GM23248 (cell line): ENCODE results near the gene RRAS2.

Experiments used
- EZH2 ChIP-seq: fragments of 200-600 bp; sonication (generic); IDR thresholded peaks from 2 replicates; pipeline ENCODE4 v1.6.1; 2018; ENCODE audit warnings: antibody characterized with exemption, mild to moderate bottlenecking; ENCODE audit not compliant: insufficient read depth, poor library complexity, severe bottlenecking
- EZH2phosphoT487 ChIP-seq: fragments of 200-600 bp; sonication (generic); IDR thresholded peaks from 2 replicates; pipeline ENCODE4 v1.6.1; 2018; ENCODE audit warnings: antibody characterized with exemption, moderate library complexity, mild to moderate bottlenecking, low read depth; ENCODE audit not compliant: insufficient read depth

DNA sequence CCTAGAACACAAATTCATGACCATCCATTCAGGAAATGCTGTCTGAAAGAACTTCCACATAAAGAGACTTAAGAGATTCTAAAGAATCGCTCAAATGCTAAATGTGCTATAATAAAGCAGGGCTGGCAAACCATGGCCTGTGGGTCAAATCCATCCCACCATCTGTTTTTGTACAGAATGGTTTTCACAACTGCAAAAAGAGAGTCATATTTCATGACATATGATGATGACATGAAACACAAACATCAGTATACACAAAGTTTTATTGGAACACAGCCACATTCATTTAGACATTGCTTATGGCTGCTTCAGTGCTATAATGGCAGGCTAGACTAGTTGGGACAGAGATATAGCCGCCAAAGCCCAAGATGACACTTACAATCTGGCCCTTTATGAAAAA, 85.1 kb downstream of the RRAS2 start:
- no peak for TF ChIP-seq EZH2
- TF ChIP-seq EZH2phosphoT487, result no peak
